Endothelial cell of umbilical vein (primary cell): Measurements from ENCODE around the gene CEMP1. TPM values are rescaled to one million over a fixed set of nuclear protein-coding genes. Genes with fewer than 3 reads are reported as not detected.

ENCODE experiments used
- BruUV-seq: library from RNA; stranded (reverse); fragments of 400-500 nt; replicated peaks from 2 replicates; lab custom pipeline; 2021; lab: Mats Ljungman, UMichigan
- CTCF ChIA-PET: fragments of 300-600, 350-600 bp; sonication (Branson Sonifier 250); formaldehyde crosslinking; loops from one replicate; lab custom pipeline; 2021; ENCODE audit warnings: antibody characterized with exemption, inconsistent platforms; lab: Charles Lee
- POLR2A ChIA-PET: fragments of 300-600, 350-600 bp; sonication (Branson Sonifier 250); formaldehyde crosslinking; loops from one replicate; lab custom pipeline; 2021; ENCODE audit warnings: antibody characterized with exemption, inconsistent platforms; lab: Charles Lee
- DNase-seq: peaks from one replicate; pipeline ENCODE4 v3.0.0-alpha.2; 2011; ENCODE audit warnings: low read depth, low spot score
- FAIRE-seq: peaks from 2 replicates; lab custom pipeline; 2011; peaks lifted over from hg19 to GRCh38; lab: Jason Lieb, UNC
- H2AFZ ChIP-seq: 2 replicates; pipeline ENCODE4 v1.6.0; 2012; ENCODE audit warnings: low read depth, low read length, control low read depth, inconsistent platforms
- H3K27ac ChIP-seq: 2 replicates; pipeline ENCODE4 v1.5.1; 2011; ENCODE audit warnings: low read depth, mild to moderate bottlenecking, control low read depth, low read length, moderate library complexity; ENCODE audit not compliant: insufficient read depth
- H3K27me3 ChIP-seq, 2 experiments: 2 replicates each; pipeline versions ENCODE4 v1.6.0 to v1.6.1; 2011; ENCODE audit warnings: low read length in 2 of 2, mixed read lengths in 1 of 2; ENCODE audit not compliant: control insufficient read depth in 2 of 2, insufficient read depth in 2 of 2
- H3K36me3 ChIP-seq, 2 experiments: 2 replicates in 1 of 2; 3 replicates in 1 of 2; pipeline ENCODE4 v1.5.1; 2011; ENCODE audit warnings: low read length in 2 of 2, mild to moderate bottlenecking in 1 of 2, moderate library complexity in 1 of 2; ENCODE audit not compliant: control insufficient read depth in 2 of 2, insufficient read depth in 2 of 2; ENCODE audit errors: extremely low read depth in 1 of 2
- H3K4me1 ChIP-seq: 3 replicates; pipeline ENCODE4 v1.5.1; 2011; ENCODE audit warnings: mild to moderate bottlenecking, low read length; ENCODE audit not compliant: control insufficient read depth, insufficient read depth; ENCODE audit errors: extremely low read depth
- H3K4me2 ChIP-seq: 2 replicates; pipeline ENCODE4 v1.6.1; 2011; ENCODE audit warnings: low read length, control low read depth, mixed read lengths; ENCODE audit not compliant: insufficient read depth
- H3K4me3 ChIP-seq, 3 experiments: fragments of 200-600 bp in 1 of 3; sonication (generic), shearing (Covaris generic) in 1 of 3; replicated peaks in 1 of 3; 2 replicates each; pipeline ENCODE4 v1.5.1; 2011 to 2016; ENCODE audit warnings: control low read depth in 3 of 3, low read length in 3 of 3, mild to moderate bottlenecking in 2 of 3, inconsistent platforms in 1 of 3, low read depth in 1 of 3, moderate library complexity in 1 of 3; ENCODE audit not compliant: insufficient read depth in 1 of 3
- H3K79me2 ChIP-seq: 2 replicates; pipeline ENCODE4 v1.6.0; 2012; ENCODE audit warnings: low read length, inconsistent platforms; ENCODE audit not compliant: control insufficient read depth, insufficient read depth
- H3K9ac ChIP-seq: replicated peaks from 2 replicates; pipeline ENCODE3; 2011; ENCODE audit warnings: low read length, control low read depth; ENCODE audit not compliant: insufficient read depth; ENCODE audit errors: extremely low read depth
- H3K9me1 ChIP-seq: replicated peaks from 3 replicates; pipeline ENCODE4 v1.6.0; 2011; ENCODE audit warnings: mild to moderate bottlenecking, low read length; ENCODE audit not compliant: control insufficient read depth, insufficient read depth; ENCODE audit errors: extremely low read depth
- H3K9me3 ChIP-seq: replicated peaks from 2 replicates; pipeline ENCODE4 v1.5.1; 2012; ENCODE audit warnings: low read length, inconsistent platforms; ENCODE audit not compliant: control insufficient read depth, insufficient read depth
- H4K20me1 ChIP-seq: replicated peaks from 2 replicates; pipeline ENCODE3; 2011; ENCODE audit warnings: mild to moderate bottlenecking, low read length; ENCODE audit not compliant: control insufficient read depth, insufficient read depth; ENCODE audit errors: extremely low read depth
- GATA2 ChIP-seq: IDR thresholded peaks from 2 replicates; pipeline ENCODE4 v1.7.0; 2011; ENCODE audit warnings: low read depth, mild to moderate bottlenecking, moderate library complexity, mixed read lengths, low read length; ENCODE audit not compliant: insufficient read length, insufficient read depth
- dilution Hi-C: fragments of 300-500 bp; cut with MboI; formaldehyde crosslinking; loops from one replicate; pipeline ENCODE4 v1.15.0; 2019; ENCODE audit warnings: low sequenced_read_pairs; ENCODE audit not compliant: extremely low pct_ligation_motif_present
- intact Hi-C: fragments of 100-400 bp; cut with micrococcal nuclease; formaldehyde crosslinking; loops from one replicate; pipeline ENCODE4 v1.10.0; 2022
- polyA plus RNA-seq, 4 experiments: library from polyadenylated mRNA; depleted of rRNA in 3 of 4; stranded (reverse) in 3 of 4; unstranded in 1 of 4; fragments of >200 nt; gene quantifications; 2 replicates each; pipeline versions ENCODE4 v1.2.1 to v1.2.3, GENCODE V29; 2011 to 2012; ENCODE audit warnings: missing spikeins in 1 of 4
- total RNA-seq: library from RNA; stranded (reverse); gene quantifications from 2 replicates; pipeline ENCODE4 v1.2.3, GENCODE V29; 2021
- TF ChIP-seq, protein P1 (sequence below), 2 donors: IDR thresholded peaks; 1 replicate in 1 of 2; 2 replicates in 1 of 2; pipeline ENCODE4 v1.5.1; 2011; ENCODE audit warnings: low read length in 2 of 2, mild to moderate bottlenecking in 2 of 2, moderate library complexity in 2 of 2, control low read depth in 1 of 2, inconsistent platforms in 1 of 2, low read depth in 1 of 2; ENCODE audit not compliant: insufficient read depth in 1 of 2; ENCODE audit errors: extremely low read depth in 1 of 2

The CEMP1 gene
- total and polyA plus RNA-seq, 2 donors (not counting 3 experiments of a cell fraction or from before 2014, with no cell fraction given), result not detected

DNA sequence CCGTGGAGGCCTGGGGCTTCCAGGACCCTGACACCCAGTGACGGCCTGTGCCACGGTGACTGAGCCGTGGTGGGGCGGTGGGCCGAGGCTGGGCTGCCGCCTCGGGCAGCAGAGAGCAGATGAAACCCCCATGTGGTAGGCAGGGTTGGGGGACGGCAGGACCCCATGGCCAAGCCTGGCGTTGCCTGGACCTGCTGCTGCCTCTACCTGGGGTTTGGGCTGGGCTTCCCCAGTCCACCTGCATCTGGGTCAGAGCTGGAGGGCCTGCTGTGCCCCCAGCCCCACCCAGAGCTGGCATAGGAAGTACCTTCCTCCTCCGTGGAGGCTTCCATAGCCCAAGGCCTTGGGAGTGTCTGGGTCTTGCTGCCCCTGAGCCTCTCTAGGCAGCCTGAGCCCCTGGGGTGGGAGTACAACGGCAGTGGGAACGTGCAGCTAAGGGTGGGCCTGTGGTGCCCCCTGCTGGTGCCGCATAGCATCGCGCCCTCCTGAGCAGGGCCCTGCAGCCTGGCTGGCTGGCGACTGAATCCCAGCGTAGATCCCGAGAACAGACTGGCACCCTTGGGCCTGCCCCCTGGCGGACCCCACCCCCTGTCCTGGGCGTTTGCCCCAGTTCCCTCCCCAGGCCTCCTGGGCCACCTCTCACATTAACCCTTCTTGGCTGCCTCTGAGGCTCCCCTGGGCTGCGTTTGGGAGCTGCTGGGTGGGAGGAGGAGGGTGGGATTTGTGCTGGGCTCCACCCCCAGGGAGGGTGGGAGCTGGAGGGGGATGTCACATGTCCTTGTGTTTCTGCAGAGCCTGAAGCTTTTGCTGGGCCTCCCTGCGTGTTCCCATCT is 30.1 kb downstream of the CEMP1 start:
- Histone ChIP-seq H3K9me1 (no peaks in the 10 kb centered on the region), H2AFZ (no peak overlapping the region), H3K36me3 (peaks cover 0 to 15% of the 10 kb centered on the region in 2 experiments), H3K4me1 (no peaks in the 10 kb centered on the region), H3K79me2 (no peaks in the 10 kb centered on the region), H3K9ac (no peak overlapping the region), H3K4me2 (no peak overlapping the region), H3K4me3 (peak overlapping the region in 1 of 3 experiments; percentile 20), H3K27ac (no peak overlapping the region), H3K9me3 (no peaks in the 10 kb centered on the region), H3K27me3 (no peaks in the 10 kb centered on the region), H4K20me1 (no peaks in the 10 kb centered on the region)
- dilution Hi-C loops, result no loop called here
- BruUV-seq, result no TSS peak
- peak; percentile 84 for DNase-seq
- intact Hi-C loops, result loop anchor here (1.0 to 2.0 kb wide), 5 partner anchors 26 to 232 kb away; partner anchors contain the start of genes ABCA3, CCNF, RNPS1 and TBC1D24
- POLR2A ChIA-PET, result no interaction called here
- FAIRE-seq, result peak; percentile 90
- TF ChIP-seq, protein P1, sequence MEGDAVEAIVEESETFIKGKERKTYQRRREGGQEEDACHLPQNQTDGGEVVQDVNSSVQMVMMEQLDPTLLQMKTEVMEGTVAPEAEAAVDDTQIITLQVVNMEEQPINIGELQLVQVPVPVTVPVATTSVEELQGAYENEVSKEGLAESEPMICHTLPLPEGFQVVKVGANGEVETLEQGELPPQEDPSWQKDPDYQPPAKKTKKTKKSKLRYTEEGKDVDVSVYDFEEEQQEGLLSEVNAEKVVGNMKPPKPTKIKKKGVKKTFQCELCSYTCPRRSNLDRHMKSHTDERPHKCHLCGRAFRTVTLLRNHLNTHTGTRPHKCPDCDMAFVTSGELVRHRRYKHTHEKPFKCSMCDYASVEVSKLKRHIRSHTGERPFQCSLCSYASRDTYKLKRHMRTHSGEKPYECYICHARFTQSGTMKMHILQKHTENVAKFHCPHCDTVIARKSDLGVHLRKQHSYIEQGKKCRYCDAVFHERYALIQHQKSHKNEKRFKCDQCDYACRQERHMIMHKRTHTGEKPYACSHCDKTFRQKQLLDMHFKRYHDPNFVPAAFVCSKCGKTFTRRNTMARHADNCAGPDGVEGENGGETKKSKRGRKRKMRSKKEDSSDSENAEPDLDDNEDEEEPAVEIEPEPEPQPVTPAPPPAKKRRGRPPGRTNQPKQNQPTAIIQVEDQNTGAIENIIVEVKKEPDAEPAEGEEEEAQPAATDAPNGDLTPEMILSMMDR (IDR thresholded peaks at IDR 0.05; ENCODE audit: extremely low read depth in 1 of 2, insufficient read depth in 1 of 2, low read depth in 1 of 2, low read length in 2 of 2), result peak; percentile 96 to 99
- no peak for TF ChIP-seq GATA2
- CTCF ChIA-PET, result interaction anchor here (0.5 to 2.7 kb wide), 28 partner anchors 9 to 822 kb away, joined by 3 to 25 read pairs (median 6); partner anchors contain the start of genes ABCA3, CCNF, ECI1 and NTN3
